Mammary microvascular endothelial cell (primary cell): ENCODE data around the gene SLC35B3. TPM values are rescaled to one million over a fixed set of nuclear protein-coding genes. Genes with fewer than 3 reads are reported as not detected.

Source experiments
- total RNA-seq: library from RNA; depleted of rRNA; stranded (reverse); fragments of >200 nt; gene quantifications from 2 replicates; pipeline ENCODE4 v1.2.3, GENCODE V29; 2015

SLC35B3 gene
- 9.9 and 10.0 TPM in 2 replicates for total RNA-seq

GRCh38 chr6:8435093-8435844 lies at the start of gene SLC35B3:
Gene SLC35B3 (minus strand): TSS chr6:8435545.

